ENCODE measurements around the gene KATNA1.

Gene KATNA1

GRCh38 chr6:149608381-149608982 lies 40.0 kb downstream of the KATNA1 start:
- no peak for DNase-seq

GRCh38 chr6:149600508-149600907 lies 48.0 kb downstream of the KATNA1 start:
- no peak for DNase-seq

GRCh38 chr6:149593408-149593807 lies 55.1 kb downstream of the KATNA1 start:
- no peak for DNase-seq

GRCh38 chr6:149592983-149593382 lies 55.5 kb downstream of the KATNA1 start:
- no peak for DNase-seq

GRCh38 chr6:149586149-149586548 lies 62.4 kb downstream of the KATNA1 start:
- DNase-seq: no peak

GRCh38 chr6:149581349-149581748 lies 67.2 kb downstream of the KATNA1 start:
- no peak for DNase-seq

GRCh38 chr6:149580880-149581279 lies 67.6 kb downstream of the KATNA1 start:
- no peak for DNase-seq

- no peak for DNase-seq
These were observed 80.4 kb downstream of the KATNA1 start for GRCh38 chr6:149567945-149568585.

- no peak for DNase-seq
These were observed 81.3 kb downstream of the KATNA1 start for GRCh38 chr6:149567194-149567586.

- peak; percentile 47 for DNase-seq
These were observed 81.9 kb downstream of the KATNA1 start for GRCh38 chr6:149566410-149567193.

- peak; percentile 95 for DNase-seq
These were observed 82.7 kb downstream of the KATNA1 start, which contains the start of gene GINM1 for GRCh38 chr6:149565527-149566409. Gene GINM1, plus strand, starts transcription at chr6:149566375. Its CDS starts 40 bp downstream, at chr6:149566415.

GRCh38 chr6:149563928-149564325 lies 84.6 kb downstream of the KATNA1 start:
- no peak for DNase-seq

- DNase-seq: no peak
These were observed 85.1 kb downstream of the KATNA1 start for GRCh38 chr6:149563203-149563927.

GRCh38 chr6:149560736-149561135 lies 87.8 kb downstream of the KATNA1 start:
- no peak for DNase-seq

GRCh38 chr6:149559389-149559788 lies 89.1 kb downstream of the KATNA1 start:
- no peak for DNase-seq

GRCh38 chr6:149558029-149558428 lies 90.5 kb downstream of the KATNA1 start:
- no peak for DNase-seq

GRCh38 chr6:149551920-149552319 lies 96.6 kb downstream of the KATNA1 start:
- no peak for DNase-seq

GRCh38 chr6:149545754-149546471 lies 102.6 kb downstream of the KATNA1 start, which contains the start of gene PPIL4:
Gene PPIL4, minus strand, starts transcription at chr6:149546043. Its CDS starts 38 bp downstream, at chr6:149546005.
- peak; percentile 96 for DNase-seq

GRCh38 chr6:149545258-149545753 lies 103.2 kb downstream of the KATNA1 start:
- peak; percentile 85 for DNase-seq
